IPS-18c (cell line): Measurements from ENCODE around the gene ADD2.

Source experiments
- H3K4me3 ChIP-seq: 2 replicates; pipeline ENCODE4 v1.7.0; 2013; ENCODE audit warnings: low read depth, mild to moderate bottlenecking, low read length, moderate library complexity; ENCODE audit not compliant: insufficient read depth
- H3K9me3 ChIP-seq: one replicate; pipeline ENCODE4 v1.6.1; 2013; ENCODE audit warnings: mild to moderate bottlenecking, low read length, moderate library complexity; ENCODE audit not compliant: control insufficient read depth, insufficient read depth

ADD2 gene

GRCh38 chr2:70717431-70718038 lies 50.5 kb downstream of the ADD2 start:
- H3K9me3 ChIP-seq: no peaks in the 10 kb centered on the region
- H3K4me3 ChIP-seq: no peak overlapping the region

DNA sequence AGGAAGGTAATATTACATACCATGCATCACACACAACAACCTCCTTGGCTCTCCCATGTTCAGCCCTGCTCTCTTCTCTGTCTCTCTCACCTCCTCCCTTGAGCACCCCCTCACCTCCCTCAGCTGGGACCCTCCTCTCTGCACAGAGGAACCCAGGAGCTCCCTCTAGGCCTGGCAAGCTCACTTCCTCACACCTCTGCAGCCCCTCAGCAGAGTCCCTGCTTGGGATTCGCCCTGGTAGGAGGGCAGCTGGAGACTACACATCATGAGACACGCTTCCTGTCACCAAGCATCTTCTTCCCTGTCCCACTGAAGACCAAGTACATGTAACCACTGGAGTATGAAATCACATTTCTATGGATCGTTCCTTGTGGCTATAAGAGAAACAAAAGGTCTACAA lies 51.0 kb downstream of the ADD2 start:
- Histone ChIP-seq H3K9me3 (no peaks in the 10 kb centered on the region), H3K4me3 (no peak overlapping the region)

GRCh38 chr2:70716131-70716743 lies 51.8 kb downstream of the ADD2 start:
- Histone ChIP-seq H3K9me3 (no peaks in the 10 kb centered on the region), H3K4me3 (no peak overlapping the region)

DNA sequence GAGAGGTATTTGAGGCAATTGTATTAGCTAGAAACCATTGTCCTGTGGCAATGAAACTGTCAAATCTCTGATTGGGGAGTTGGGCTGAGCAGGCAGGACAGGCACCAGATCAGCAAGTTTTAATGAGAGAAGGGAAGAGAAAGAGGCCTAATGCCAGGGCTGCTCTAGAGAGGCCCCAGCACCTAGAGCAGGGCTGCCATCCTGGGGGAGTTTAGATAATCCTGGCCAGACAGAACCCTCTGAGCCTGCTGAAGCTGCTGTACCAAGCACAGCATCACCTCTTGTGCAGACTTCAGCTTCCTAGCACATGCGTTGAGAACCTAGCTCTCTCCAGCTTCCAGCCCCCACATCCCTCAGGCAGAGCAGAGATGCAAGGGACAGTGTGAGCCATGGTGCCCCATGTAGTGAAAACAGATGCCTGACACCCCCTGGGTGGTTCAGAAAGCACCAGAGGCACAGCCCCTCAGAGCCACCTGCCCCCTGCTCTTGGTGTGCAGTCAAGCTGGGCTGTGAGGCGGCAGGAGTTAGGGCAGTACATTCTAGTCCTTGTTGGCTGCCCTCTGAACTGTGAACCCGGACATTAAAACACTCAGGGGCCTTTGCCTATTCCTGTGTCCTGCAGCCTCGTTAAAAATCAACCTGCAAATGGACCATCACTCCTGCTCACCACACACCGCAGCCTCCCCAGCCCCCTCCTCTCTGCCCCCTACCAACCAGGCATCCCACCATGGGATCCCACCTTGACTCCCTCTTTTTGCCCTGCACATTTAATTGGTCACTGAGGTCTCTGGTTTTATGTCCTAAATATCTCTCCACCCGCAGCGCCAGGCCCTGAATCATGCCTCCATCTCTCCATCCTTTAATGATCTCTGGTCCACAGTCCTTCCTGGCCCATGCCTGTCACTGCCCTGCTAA lies 52.7 kb downstream of the ADD2 start:
- Histone ChIP-seq H3K9me3 (no peaks in the 10 kb centered on the region), H3K4me3 (no peak overlapping the region)

- Histone ChIP-seq H3K9me3 (no peaks in the 10 kb centered on the region), H3K4me3 (no peak overlapping the region)
Observed at GRCh38 chr2:70714141-70714905, 53.7 kb downstream of the ADD2 start.

GRCh38 chr2:70712916-70713315 lies 55.1 kb downstream of the ADD2 start:
- Histone ChIP-seq H3K9me3 (no peaks in the 10 kb centered on the region), H3K4me3 (no peak overlapping the region; the same call in 1 of the 2 replicates)

- Histone ChIP-seq H3K4me3 (no peak overlapping the region), H3K9me3 (no peaks in the 10 kb centered on the region)
Observed at GRCh38 chr2:70711191-70711590, 56.8 kb downstream of the ADD2 start.

DNA sequence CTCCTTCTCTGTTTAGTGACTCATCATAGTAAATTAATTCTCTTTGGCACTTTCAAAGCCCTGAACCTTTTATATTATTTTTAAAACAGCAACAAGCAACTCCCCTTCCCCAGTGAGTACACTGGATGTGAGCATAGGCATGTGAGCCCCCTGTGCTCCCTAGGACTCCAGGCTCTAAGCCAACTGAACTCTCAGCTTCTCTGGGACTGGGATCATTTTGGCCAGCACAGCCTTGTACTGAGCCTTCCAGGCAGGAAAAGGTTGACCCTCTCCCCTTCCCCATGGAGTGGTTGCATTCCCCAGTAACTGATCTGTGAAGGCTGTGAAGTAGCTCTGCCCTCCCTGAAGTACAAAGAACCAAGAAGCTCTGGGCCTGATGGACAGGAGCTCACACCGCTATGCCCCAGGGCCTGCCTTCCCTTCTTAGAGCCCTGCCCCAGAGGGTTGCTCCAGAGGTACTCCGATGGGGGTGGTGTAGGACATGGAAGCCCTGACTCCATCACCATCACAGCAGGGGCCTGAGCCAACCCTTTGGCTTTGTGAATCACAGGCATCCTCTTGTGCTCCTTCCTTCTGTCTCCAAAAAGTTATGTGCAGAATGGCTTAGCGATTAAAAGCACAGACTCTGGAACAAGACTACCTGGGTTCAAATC lies 57.8 kb downstream of the ADD2 start:
- Histone ChIP-seq H3K9me3 (no peaks in the 10 kb centered on the region), H3K4me3 (no peak overlapping the region)

DNA sequence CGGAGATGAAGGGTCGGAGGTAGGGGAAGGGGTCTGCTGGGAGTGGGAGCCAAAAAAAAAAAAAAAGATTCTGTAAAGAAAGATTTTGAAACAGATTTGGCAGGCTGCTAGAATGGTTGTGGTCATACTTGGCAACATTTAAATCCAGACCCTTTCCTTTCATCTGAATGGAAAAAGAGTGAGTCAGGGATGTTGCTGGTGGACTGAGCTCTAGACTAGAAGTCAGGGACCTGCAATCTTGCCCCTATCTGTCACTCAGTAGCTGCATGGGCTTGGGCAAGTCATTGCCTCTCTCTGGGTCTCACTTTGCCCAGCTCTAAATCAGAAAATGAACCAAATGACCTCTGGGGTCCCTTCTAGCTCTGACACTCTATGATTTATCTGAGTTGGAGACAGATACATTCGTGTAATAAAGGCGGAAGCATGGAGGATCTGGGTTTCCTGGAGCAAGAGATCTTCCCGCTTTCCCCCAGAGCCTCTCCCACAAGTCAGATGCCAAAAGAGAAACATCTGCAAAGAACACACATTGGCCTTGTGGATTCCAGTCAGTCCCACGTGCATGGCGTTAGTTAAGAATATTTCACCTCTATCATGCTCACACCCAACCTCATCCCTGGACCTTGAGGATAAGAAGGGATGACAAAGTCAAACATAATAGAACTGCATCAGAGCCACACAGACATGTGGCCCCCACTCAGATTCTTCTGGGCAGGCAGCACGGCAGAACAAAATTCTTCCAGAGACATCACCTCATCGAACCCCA lies 58.5 kb downstream of the ADD2 start:
- no peaks in the 10 kb centered on the region for H3K9me3 ChIP-seq

GRCh38 chr2:70708376-70709199 lies 59.4 kb downstream of the ADD2 start:
- no peaks in the 10 kb centered on the region for H3K9me3 ChIP-seq

More for the DNA sequence above, 58.5 kb downstream of the ADD2 start:
- H3K4me3 ChIP-seq: no peak overlapping the region

GRCh38 chr2:70707706-70708105 lies 60.3 kb downstream of the ADD2 start:
- H3K9me3 ChIP-seq: no peaks in the 10 kb centered on the region
- H3K4me3 ChIP-seq: no peak overlapping the region

More at GRCh38 chr2:70708376-70709199, 59.4 kb downstream of the ADD2 start:
- H3K4me3 ChIP-seq: no peak overlapping the region

GRCh38 chr2:70706026-70706795 lies 61.8 kb downstream of the ADD2 start:
- Histone ChIP-seq H3K4me3 (no peak overlapping the region), H3K9me3 (no peaks in the 10 kb centered on the region)

DNA sequence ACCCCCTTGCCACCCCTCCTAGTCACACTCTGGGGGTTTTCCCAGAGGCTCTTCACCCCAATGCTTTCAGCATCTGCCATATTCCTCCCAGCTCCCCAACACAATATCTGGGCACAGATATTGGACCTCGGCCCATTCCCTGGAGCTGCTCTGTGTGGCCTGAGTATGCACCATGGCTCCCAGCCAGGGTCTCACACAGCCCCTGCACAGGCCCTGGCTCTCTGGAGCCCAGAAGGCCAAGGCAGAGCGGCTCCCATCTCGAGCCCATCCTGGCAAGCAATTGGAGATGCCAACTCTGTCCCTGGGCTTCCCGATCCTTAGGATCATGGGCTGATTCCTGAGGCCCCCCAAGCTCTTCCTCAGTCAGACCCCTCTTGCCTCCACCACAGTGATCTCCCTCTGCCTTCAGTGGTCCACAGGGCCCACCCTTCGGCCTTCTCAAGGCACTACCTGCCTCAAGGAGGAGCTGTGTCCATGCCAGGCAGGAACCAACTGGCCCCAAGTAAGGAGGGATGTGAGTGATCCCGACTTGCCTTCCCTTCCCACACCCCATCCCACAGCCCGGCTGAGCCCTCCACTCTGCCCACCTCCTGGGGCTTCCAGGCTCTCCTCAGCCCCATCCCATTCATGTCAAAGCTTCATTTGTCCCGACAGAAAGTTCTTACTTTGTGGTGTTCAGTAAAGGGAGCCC lies 62.7 kb downstream of the ADD2 start:
- Histone ChIP-seq H3K4me3 (no peak overlapping the region), H3K9me3 (no peaks in the 10 kb centered on the region)

GRCh38 chr2:70703900-70704549 lies 64.0 kb downstream of the ADD2 start:
- Histone ChIP-seq H3K4me3 (no peak overlapping the region), H3K9me3 (no peaks in the 10 kb centered on the region)
